SKM-1 treated with dmso at 0.1 percent for 144 hours (cell line): Measurements from ENCODE around the gene PCARE.
A peak's percentile ranks its signal among the peaks of the same experiment; 100 is the strongest.
"Not testable (repeated sequence)": the region's sequence is repeated elsewhere in the genome, so short reads cannot be mapped to it uniquely, and the experiment has no call there.

Experiments
- DNase-seq: peaks from one replicate; lab custom pipeline; 2025; ENCODE audit not compliant: unreplicated experiment; lab: John Stamatoyannopoulos, UW

Gene PCARE

DNA sequence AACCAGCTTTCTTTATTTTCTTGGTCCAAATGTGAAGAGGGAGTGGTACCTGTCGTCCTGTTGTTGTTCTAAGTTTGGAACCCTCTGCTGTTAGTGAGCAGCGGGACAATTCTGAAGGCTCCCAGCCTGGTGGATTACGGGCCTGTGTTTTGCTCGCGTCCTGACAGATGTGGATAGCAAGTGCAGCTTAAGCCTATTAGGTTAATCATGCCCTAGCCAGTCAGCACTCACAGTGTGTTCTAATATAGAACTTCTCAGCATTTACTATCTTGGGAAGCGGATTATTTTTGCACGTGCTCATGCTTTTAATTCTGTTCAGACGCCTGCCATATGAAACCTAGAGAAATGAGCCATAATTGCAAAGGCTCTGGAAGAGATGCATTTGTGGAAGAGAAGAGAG is at the start of gene PCARE:
Gene PCARE, minus strand, starts transcription at position 113 of the 400 bp plus-strand sequence. CDS start 262 bp downstream, outside the sequence.
- DNase-seq, result no peak

DNA sequence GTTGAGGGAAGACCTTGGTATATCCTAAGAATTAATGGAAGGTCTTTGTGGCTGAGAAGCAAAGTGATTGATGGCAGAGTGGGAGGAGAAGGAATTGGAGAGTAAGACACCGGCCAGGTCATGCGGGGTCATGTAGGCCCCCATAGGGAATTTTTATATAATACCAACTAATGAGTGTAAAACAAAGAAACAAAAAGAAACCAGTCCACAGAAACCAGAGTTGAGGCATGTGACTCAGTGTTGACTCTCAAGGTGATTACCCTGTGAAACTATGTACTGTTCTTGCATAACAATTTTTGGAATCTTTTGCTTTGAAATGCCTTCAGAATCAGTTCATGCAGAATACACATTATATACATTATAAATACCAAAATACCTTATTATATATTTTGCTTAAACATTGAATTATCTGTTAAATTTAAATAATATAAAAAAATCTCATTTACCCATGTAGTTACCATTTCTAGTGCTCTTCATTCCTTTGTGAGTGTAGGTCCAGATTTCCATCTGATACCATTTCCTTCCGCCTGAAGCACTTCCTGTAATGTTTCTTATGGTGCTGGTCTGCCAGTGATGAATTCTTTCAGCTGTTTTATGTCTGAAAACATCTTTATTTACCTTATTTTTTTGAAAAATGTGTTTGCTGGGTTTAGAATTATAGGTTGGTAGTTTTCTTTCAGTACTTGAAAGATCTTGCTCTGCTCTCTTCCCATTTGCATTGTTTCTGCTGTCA is 49.5 kb upstream of the PCARE start:
- DNase-seq, result no peak

DNA sequence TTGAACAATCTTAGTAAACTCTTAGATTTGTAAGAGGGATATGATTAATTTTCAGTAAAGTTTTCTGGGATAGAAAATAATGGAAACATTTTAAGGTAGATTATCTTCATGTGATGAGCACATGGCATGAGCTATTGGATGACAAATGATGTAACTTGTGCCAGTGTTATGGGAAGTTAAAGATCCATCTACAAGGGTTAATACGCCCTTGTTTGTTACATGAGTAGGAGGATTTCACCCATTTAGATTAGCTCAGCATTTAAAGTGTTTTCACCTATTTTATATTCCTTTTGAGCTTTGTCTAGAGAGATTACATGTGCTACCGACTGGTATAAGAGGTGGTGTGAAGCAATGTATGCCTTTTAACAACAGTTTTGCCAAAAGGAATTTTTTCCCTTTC is 46.5 kb upstream of the PCARE start:
- no peak for DNase-seq

DNA sequence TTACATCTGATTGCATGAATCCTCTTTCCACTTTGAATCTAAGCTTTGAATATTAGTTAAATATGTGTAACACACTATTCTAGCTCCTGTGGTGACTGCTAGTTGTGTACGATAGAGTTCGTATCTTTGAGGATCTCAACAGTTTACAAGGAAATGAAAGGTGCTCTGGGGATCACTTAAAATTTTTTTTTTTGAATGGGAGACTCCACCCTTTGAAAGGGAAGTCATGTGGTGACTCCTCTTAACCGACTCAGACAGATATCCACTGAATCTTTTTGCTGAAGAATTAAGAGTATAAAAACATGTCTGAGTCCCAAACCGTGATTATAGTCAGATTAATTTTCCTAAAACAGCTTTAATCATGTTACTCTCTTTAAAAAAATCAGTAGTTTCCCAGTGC is 44.9 kb upstream of the PCARE start:
- DNase-seq, result no peak

DNA sequence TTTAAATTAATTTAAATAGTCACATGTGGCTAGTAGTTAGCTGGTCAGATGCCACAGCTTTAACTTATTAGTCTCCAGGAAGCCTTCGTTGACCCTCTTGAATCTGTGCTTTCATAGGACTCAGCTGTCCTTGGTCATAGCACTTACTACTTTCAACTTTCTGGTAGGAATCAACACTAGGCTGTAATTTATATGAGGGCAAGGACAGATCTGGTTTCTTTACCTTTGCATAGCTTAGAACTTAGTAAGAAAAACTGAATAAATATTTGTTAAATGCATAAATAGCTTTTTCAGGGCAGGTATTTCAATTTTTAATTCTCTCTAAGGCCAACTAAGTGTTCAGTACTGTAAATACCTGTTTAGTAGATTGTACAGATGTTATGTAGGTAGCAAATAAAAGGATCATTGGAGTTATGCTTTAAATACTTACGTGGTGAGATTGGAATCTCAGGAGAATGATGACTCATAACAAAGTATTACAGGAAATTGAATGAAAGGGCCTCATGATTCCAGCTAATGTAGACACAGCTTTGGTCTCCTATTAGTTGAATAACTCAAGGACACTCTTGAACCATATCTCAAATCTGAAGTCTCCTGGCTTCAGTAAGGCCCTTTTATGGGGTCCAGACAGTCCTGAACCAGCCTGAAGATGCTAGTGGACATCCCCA is 43.4 kb upstream of the PCARE start:
- DNase-seq, result no peak

DNA sequence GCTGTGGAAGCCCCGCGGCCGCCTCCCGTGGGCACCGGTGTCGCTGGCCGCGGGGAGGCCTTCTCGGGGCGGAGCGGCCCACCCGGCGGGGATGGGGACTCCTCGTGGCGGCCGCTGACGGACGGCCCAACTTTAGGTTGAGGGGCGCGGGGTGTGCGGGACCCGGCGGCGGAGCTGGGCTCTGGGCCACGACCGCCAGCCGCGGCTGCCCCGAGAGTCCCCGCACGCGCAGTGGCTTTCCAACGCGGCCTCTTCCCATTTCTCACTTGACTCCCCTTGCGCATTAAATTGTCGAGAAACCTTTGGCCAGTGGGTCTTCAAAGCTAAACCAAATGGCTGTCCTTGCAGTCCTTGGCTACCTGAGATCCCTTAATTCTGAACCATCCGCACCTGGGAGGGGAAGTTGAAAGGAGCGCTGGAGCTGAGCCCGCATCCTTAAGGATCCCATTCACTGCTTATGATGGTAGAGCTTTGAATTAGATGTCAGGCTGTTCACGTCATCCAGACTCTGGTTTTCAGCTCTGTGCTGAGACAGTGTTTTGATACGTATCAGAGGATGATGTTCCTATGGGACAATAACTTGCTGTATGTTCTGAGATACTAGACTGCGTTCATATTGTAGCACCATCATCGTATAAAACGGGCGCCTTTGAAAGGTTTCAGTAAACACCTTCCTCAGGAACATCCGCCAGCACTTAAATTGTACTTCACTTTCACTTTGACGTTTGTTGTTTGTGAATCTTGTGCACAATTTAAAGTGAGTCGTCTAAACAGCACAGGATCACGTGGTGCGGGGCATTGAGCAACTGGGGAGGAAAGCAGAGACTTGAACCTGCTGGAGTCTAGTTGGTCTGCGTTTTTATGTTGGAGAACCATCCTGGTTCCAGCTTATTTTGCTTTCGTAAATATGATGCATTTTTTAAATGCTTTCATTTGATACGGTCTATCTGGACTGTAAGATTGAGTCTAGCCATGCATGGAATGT is 41.8 kb upstream of the PCARE start:
- peak; percentile 25 for DNase-seq

DNA sequence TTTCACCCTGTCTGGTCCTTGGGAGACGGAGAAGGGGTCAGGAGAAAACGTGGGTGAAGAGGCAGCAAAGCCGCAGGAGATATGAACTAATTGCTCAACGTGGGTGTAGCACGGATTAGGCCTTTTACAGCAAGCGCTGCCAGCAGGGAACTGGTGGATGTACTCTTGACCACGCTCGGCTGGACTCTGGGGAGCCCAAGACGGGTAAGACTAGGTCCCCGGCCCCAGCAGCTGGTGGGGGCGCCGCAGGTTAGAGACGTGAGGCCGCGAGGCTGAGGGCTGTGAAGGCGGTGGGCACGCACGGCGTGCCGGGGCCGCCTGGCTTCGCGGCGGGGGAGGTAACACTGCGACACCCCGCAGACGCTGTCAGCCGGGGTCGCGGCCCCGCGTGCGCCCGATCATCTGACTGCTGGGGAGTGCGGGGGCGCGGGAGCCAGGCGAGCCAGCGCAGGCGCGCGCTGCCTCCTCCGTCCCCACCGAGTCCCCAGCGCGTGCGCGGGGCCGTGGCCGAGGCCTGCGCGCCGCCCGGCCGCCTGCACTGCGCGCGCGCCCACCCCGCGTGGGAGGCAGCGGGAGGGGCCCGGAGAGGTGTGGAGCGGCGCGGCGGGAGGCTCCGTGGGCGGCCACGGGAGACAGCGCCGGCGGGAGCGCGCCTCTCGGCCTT is 40.8 kb upstream of the PCARE start, which contains the start of gene CLIP4:
Gene CLIP4, plus strand, starts transcription at position 470 of the 664 bp plus-strand sequence. CDS start 5,974 bp downstream, outside the sequence.
- DNase-seq, result peak; percentile 29

DNA sequence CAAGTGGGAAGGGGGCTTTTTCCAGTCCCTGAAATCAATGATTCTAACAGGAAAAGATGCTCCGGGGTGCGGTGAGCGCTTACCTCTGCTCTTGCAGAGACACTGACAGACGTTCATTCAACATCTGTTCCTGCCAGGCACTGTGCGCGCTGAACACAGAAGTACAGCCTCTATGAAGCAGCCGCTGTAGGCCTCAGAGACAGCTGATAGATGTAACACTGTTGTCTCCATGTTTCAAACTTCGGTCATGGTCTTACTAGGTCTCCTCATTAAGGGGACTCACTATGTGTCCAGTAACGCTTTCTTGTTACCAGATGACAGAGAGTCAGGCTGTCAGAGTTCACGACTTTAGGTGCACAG is 40.2 kb upstream of the PCARE start:
- DNase-seq, result no peak

DNA sequence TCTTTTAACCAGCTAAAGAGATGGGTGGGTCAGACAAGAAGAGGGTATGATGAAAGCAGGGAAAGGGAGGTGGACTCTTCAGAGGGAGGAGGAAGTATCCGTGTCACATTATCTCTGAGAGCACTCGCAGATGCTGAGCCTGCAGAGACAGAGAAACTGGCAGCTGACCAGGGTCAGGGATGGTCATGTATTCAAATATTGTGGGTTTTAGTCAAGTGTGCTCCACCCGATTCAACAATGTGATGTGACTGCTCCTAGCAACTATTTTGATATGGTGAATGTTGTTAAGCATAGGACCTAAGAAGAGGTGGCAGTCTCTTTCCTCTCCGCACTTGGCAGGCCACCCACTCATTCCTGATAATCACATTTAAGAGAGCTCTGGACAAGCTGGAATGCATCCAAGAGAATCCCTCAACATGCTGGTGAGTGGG is 39.6 kb upstream of the PCARE start:
- DNase-seq, result peak; percentile 96

DNA sequence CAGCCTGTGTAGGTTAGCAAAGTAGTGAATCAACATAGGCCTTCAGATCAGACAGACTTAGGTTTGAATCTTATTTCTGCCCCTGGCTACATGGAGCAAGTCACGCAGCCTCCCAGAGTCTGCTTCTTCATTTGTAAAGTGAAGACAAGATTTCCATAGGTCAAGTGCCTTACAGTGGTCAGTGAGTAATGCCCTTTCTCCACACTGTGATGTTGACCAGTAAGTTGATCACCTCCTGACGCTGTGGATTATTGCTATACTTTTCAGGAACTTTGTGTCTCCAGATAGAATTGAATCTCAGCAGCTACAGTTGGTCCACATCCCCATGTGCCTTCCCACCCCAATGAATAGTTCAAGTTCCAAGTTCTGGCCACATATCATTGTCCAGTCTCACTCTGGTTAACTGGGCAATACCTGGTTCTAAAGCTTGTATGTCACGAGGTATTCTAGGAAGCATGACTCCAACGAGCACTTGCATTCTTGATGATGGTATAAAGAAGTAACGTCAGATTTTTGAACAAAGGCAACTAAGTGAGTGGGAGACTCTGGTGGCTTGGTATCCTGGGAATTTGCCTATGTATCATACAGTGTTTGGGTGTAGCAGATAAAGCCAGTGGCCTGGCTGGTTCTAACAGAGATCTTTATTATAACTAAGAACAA is 38.8 kb upstream of the PCARE start:
- DNase-seq, result no peak

DNA sequence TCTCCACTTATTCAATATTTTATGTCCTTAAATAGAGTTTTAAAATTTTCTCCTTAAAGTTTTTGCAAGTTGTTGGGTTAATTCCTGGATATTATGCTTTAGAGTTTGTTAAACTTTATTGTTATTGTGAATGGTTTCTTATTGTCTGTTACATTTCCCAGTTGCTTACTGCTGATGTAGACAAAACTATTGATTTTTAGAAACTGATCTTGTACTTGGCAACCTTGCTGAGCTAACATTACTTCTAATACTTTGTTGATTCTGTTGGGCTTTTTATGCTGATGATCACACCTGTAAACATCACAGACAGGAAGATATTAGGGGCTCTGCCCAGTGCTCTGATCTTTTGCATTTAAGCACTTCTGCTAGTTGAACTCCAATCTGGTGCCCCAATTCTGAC is 38.1 kb upstream of the PCARE start:
- no peak for DNase-seq

DNA sequence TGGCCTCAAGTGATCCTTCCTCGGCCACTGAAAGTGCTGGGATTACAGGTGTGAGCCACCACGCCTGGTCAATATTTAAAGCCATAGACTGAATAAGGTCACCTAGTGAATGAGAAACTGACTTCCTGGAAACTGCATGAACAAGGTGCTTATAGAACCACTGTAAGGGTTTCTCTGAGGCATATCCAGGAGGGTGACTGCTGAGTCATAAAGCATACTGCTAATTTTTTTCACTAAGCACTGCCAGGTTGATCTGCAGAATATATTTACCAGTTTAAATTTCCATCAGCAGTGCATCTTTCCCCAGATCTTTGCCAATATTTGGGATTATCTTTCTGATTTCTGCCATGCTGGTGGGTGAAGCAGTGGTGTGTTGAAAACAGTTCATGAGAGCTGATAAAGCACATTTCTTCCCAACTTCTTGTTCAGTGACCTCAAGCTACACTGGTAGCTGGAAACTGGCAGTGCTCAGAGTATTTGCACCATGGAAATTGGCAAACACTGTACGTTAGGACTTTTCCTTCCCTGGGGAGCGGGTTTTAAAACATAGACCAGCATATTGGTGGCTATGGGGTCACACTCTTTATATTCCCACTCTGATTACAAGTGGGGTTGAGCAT is 36.7 kb upstream of the PCARE start:
- no peak for DNase-seq

DNA sequence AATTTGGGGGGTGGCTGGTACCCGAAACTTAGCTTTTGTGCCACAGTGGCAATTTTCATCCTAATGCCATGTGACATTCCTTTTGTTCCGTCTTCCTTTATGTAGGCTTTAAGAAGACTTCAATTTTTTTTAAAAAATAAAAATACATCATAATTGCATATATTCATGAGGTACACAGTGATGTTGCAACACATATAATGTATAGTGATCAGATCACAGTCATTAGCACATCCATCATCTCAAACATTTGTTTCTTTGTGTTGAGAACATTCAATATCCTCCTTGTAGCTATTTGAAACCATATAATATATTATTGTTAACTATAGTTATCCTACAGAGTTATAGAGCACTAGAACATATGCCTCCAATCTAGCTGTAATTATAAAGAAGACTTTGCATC is 34.9 kb upstream of the PCARE start:
- no peak for DNase-seq

DNA sequence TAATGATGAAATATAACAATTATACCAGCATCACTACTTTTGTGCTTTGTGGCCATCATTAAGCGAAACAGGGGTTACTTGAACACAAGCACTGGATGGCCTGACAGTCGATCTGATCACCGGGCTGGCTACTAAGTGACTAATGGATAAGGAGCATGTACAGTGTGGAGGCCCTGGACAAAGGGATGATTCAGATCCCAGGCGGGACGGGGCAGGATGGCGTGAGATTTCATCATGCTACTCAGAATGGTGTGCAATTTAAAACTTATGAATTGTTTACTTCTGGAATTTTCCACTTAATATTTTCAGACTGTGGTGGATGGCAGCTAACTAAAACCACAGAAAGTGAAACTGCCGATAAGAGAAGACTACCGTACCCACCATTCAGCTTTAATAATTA is 33.9 kb upstream of the PCARE start:
- no peak for DNase-seq

DNA sequence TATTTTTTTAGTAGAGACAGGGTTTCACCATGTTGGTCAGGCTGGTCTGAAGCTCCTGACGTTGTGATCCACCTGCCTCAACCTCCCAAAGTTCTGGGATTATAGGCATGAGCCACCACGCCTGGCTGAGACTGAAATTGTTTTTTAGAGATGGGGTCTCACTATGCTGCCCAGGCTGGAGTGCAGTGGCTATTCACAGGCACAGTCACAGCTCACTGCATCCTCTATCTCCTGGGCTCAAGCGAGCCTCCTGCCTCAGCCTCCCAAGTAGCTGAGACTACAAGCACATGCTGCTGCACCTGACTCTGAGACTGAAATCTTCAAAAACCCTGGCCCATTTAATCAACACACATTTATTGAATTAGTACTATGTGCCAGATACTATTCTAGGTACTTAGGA is 33.2 kb upstream of the PCARE start:
- not testable (repeated sequence) for DNase-seq

DNA sequence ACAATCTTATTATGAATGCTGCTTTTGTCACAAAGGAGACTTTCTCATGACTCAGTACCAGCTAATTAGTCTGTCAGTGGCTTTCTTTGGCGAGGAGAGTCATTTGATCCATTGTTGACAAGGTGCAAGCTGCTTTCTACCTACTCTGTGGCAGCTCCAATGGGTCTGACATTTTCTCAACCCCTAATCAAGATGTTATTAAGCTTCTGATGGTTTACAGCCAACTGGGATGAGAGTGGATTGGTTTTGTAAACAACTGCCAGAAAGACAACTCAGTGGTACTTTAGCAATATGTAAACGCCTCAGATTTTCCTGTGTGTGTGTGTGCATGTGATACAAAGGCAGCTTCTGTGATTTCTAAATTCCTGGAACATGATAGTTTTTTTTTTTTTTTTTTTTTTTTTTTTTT is 32.7 kb upstream of the PCARE start:
- no peak for DNase-seq

DNA sequence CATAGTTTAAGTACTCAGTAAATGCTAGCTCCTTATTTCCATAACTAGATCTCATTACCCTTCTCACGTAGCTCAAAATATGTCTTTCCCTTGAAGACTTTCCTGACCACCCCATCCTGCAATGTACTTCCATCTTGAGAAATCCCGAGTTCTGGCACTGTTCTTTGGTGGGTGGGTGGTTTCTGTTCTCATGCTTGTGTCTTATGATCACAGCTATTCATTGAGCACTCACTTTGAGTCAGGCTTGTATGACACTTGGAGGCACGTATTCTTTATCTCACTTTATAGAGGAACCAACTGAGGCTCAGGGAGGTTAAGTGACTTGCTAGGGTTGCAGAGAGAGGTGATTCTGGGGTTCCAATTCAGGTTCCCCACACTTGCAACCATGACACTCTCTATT is 31.9 kb upstream of the PCARE start:
- no peak for DNase-seq

DNA sequence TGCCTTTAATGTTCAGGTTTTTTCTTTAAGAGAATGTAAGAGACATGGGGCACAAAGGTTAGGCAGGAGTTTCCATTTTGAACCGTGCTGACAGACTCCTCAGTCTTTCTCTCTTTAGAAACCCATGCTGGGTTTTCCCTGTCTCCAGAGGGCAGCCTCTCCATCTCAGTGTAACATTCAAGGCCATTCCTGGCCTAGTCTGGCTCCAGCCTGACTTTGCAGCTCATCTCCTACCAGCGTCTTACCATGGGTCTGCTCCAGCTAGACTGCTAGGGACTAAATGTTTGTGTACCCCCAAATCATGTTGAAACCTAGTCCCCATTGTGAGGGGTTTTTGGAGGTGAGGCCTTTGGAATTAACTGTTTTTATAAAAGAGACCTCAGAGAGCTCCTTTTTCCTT is 31.1 kb upstream of the PCARE start:
- no peak for DNase-seq

DNA sequence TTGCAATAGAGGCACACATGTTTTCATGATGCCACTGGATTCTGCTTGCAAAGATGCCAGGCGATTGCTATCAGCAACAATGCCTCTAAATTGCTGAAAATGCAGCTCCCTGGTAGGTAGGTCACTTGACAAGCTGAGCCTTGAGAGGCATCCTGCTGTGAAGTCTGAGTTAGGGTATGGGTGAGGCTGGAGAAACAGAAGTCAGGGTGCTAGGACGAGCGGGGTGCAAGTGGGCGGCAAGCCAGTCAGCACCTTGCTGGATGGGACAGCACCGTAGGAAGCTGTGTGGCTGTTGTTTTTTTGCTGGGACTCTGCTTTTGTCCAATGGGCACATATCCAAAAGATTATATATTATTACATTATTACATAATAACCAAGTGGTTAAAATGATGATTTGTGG is 30.4 kb upstream of the PCARE start:
- no peak for DNase-seq

DNA sequence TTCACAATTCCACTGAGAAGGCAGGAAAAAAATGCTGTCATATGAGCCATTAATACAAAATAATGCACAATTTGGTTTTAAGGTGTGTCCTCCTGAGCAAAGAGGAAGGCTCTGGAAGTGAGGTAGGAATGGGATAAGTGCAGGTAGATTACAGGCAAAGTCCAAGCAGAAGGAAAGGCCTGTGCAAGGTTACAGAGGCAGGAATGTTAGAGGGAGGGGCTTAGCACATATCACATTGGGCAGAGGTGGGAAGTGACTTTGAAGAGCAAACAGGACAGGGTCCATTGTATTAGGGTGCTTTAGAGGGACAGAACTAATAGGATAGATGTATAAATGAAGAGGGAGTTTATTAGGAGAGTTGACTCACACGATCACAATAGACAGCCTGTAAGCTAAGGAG is 26.2 kb upstream of the PCARE start:
- DNase-seq, result no peak
